Measurements from ENCODE around the gene ZNF407. TPM values are rescaled to one million over a fixed set of nuclear protein-coding genes. Genes with fewer than 3 reads are reported as not detected.
"Not testable (repeated sequence)": the region's sequence is repeated elsewhere in the genome, so short reads cannot be mapped to it uniquely, and the experiment has no call there.

ZNF407 gene
- total RNA-seq, 1 experiment from 2014 or later: 4.4 TPM

DNA sequence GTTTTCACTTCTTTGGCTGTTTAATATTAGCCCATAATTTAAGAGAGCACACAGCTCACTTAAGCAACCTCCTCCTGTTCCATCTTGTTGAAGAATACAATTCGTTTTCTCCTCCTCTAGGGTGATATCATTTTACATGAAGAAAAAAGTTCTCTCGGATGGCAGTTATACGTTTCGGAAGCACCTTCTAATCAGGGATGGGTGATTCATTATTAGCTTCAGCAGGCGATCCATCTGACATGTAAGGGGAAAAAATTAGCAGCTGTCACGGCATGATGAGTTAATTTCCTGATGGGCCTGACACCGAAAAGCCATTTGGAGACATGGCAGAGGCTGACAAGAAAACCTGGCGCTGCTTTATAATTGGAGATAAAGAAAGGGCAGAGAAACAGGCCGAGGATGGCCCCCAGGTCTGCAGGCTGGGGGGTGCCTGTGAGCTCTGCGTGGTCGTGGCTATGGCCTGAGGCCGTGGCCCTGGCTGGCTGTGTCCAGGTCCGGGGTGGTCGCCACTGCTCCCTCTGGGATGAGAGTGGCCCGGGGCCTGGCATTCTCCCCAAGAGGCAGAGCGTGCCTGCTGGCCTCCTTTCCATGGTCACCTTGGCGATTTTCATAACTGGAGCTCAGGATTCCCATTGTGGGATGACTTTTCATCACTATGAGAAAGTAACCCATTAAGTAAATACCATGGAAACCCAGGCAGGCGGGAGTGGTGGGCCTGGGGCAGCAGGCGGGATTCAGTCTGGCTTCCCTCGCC is 471.2 kb downstream of the ZNF407 start:
- Histone ChIP-seq H3K27me3 (no peaks in the 10 kb centered on the region), H3K9me3 (no peaks in the 10 kb centered on the region), H3K4me3 (no peak overlapping the region), H3K36me3 (no peaks in the 10 kb centered on the region)
- DNase-seq: no peak

DNA sequence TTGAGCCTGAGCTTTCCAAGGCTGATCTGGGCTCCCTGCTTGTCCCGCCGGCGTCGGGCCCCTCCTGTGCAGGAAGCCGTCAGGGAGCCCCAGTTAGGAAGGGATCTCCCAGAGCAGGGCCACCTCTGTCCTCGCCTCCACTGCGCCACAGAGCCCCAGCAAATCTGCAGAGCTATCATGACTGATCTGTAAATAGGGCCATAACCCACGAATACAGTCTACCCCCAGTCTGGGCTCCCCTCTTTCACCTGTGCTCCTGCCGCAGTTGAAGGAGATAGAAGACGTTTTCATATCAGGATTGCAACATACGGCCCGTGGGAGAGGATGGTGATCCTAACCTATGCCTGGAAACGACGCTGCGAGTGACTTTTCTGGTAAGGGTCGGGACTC is 472.6 kb downstream of the ZNF407 start:
- H3K36me3 ChIP-seq: no peaks in the 10 kb centered on the region
- no peak for DNase-seq
- H3K9me3 ChIP-seq: no peaks in the 10 kb centered on the region
- H3K4me3 ChIP-seq: no peak overlapping the region
- H3K27me3 ChIP-seq: no peaks in the 10 kb centered on the region

DNA sequence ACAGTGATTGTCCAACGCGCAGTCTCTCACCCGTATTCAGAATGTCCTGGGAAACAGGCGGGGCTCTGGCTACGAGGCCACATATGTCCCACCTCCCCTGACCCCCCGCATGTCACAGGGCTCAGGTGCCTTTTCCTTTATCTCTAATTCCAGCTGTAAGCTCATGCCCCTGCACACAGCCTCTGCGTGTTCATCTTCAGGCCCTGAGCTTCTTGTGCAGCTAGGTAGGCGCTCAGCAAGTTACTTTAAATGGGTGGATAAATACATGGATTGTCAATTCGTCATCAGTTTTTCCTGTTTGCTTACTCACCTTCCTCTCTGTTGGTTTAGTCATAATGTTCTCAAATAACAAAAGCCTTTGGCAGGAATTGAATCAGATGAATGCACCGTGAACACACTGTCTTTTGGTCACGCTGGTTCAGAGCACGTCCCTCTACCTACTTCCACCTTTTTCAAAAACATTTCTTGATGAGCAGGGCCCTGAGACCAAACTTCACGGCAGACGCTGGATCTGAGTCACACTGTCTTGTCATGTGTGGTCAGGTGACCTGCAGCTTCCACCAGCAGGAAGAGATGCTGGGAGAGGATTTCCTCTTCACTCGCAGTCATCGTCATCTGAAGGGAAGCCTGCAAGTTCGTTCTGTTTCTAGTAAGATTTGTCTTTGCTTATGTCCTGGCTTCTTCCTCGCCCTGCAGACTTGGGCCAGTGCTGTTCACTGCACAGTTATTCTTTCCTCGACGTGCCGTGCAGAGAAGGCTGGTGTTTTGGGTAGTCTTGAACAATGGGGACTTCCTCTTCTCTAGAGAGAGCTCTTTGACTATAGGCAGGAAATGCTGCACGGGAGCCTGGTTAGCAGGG is 473.2 kb downstream of the ZNF407 start:
- DNase-seq: peak; percentile 24
- H3K27me3 ChIP-seq: no peaks in the 10 kb centered on the region
- H3K36me3 ChIP-seq: no peaks in the 10 kb centered on the region
- H3K9me3 ChIP-seq: no peaks in the 10 kb centered on the region
- H3K4me3 ChIP-seq: no peak overlapping the region

DNA sequence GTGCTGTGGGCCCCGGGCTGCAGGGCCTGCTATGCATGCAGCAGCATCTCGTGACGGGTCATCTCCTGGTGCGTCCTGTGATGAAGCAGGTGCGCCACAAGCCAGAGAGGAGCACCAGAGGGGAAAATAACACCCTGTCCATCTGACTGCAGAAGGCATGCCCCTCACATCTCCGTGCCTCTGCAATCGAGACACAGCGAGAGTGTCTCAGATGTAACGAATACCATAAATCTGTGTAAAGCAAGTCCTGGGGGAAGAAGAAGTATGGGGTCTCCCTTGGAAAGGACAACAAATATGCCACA is 473.8 kb downstream of the ZNF407 start:
- no peaks in the 10 kb centered on the region for H3K9me3 ChIP-seq
- H3K27me3 ChIP-seq: no peaks in the 10 kb centered on the region

DNA sequence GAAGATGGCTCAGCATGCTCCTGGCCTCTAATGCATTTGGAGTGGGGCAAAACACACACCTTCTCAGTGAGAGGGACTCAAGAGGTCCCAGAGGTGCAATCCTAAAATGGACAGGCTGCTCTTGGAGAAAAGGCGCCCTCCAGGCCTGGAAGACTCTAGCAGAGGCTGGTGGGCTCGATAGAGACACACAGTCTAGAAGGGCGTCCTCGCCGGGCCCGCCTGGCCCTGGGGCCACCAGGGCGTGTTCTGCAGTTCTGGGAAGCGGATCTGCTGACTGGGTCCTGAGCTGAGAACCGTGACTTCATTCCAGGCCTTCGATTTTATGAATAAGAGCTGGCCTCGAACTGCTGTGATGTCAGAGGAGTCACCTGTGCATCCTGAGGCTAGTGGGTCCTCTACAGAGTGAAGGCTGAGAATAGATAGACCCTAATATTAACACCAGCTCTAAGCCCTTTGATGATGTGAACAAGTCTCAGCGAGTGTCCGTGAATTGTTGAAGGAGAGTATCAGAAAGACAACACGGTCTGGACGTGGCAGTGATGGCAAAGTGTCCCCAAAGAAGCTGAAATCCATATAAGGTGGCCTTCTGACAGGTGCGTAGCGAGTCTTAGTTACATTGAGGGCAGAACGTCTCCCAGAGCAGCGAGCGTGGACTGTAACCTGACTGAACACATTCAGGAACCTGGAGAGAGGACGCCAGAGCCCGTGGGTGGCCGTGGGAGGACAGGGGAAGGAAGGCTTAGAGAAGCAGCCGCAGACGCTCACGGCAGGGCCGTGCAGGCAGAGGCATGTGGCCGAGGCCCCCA is 474.4 kb downstream of the ZNF407 start:
- H3K27me3 ChIP-seq: no peaks in the 10 kb centered on the region
- no peaks in the 10 kb centered on the region for H3K36me3 ChIP-seq
- H3K4me3 ChIP-seq: no peak overlapping the region
- H3K9me3 ChIP-seq: no peaks in the 10 kb centered on the region
- no peak for DNase-seq

More for the DNA sequence above, 473.8 kb downstream of the ZNF407 start:
- no peak overlapping the region for H3K4me3 ChIP-seq
- DNase-seq: no peak
- no peaks in the 10 kb centered on the region for H3K36me3 ChIP-seq

DNA sequence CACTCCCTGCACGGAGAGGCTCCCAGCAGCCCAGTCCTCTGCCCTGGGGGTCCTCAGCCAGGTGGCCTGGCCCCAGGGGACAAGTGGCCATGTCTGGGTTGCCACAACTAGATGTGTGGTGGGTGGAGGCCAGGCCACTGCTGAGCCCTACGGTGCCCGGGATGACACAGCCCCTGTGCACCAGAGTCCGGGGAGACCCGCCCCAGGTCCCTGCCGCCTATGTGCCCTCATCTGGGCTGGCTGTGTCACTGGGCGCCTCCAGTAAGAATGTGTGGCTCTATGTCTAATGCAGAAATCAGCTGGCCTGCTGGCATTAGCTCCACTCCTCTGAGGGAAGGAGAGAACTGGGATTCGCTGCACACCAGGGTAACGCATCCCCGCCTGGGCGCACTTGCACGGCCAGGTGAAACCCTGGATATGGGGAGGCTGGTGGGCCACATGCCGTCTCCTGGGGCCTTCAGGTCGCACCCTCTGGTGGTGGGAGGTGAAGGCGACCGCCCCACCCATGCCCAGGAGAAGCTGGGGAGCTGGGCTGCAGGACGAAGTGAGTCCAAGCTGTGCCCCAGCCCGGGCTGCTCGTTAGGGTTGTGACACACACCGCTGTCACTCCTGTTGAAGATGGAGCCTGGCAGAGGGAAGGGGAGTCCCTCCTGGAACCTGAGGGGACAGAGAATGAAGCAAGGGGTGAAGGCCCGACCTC is 475.2 kb downstream of the ZNF407 start:
- Histone ChIP-seq H3K36me3 (no peaks in the 10 kb centered on the region), H3K9me3 (0 out of 2 replicates have a peak, but pooled peaks cover under 1% of the 10 kb centered on the region), H3K27me3 (no peaks in the 10 kb centered on the region), H3K4me3 (no peak overlapping the region)
- DNase-seq: no peak

DNA sequence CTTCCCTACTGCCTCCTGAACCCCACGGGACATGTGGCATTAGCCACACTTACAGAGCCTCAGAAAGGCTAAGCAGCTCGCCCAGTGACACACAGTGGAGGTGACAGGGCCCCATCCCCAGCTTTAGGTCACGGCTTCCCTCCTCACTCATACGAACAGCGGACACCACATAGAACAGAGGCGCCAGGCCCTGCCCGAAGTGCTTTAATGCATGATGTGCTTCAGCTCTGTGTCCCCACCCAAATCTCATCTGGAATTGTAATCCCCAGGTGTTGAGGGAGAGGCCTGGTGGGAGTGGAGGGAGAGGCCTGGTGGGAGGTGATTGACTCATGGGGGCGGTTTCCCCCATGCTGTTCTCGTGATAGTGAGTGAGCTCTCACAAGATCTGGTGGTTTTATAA is 476.0 kb downstream of the ZNF407 start:
- Histone ChIP-seq H3K9me3 (peaks cover 3% of the 10 kb centered on the region; the same call in 1 of the 2 replicates), H3K4me3 (no peak overlapping the region), H3K36me3 (no peaks in the 10 kb centered on the region), H3K27me3 (no peaks in the 10 kb centered on the region)
- DNase-seq: no peak

DNA sequence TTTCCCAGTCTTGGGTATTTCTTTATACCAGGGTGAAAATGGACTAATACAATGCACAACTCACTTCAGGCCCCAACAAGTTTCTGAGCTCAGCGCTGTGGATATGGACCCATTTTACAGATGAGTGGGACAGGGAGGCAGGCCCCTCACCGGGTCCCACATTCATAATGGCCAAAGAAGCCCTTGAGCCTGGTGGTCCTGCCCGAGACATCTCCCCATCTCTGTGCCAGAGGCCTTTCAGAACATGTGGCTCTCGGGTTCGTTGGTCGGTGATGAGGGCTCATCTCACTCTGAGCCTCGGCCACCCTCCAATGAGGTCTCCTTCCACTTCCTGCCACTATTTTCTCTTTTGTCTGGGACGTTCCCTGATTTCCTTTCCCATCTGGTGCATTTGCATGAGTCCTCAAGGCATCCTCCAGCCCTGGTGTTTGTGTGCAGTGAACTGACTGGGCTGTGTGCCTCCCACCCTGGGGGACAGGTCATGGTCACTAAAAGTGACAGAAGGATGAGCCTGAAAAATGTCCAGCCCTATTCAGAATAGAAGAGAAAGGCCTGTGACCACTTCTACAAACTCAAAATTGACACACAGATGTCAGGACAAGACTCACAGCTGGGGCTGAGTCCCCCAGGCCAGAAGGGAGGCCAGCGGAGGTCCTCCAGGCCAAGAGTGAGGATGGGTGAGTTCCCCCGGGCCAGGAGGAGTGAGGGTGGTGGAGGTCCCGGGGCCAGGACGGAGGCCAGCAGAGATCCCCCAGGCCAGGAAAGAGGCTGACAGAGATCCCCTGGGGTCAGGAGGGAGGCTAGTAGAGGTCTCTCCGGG is 476.7 kb downstream of the ZNF407 start:
- Histone ChIP-seq H3K4me3 (no peak overlapping the region), H3K9me3 (peaks cover 3% of the 10 kb centered on the region; the same call in 1 of the 2 replicates), H3K27me3 (no peaks in the 10 kb centered on the region), H3K36me3 (no peaks in the 10 kb centered on the region)
- no peak for DNase-seq

DNA sequence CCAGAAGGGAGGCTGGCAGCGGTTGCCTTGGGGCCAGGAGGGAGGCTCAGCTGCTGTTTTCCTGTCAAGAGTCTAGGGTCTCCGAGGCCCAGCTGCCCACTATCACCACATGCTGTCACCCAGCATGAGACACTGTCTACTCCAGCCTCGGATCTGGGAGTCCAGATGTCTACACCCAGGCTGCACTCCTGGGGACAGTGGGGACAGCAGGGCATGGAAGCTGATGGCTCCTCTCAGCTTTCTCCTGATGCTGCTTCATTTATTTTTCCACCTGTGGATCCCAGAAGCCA is 477.3 kb downstream of the ZNF407 start:
- no peak for DNase-seq

DNA sequence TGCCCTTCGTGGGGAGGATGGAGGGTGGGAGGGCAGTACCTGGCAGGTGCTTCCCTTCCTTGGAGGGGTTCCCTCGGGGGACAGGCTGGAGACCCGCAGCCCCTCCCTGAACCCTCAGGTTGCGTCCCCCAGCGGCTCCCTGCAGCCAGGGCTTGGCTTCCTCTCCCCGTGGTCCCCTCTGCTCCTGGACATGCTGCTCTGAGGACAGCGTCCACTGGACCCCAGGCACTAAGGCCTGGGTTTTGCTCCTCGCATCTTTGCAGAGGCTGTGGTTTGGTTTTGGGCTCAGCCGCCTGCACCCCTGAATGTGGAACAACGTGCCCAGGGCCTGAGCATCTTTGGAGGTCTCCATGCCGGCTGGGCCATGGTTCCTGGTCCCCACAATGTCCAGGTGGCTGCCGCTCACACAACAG is 477.8 kb downstream of the ZNF407 start:
- H3K9me3 ChIP-seq: peaks cover 3% of the 10 kb centered on the region; the same call in 1 of the 2 replicates
- H3K27me3 ChIP-seq: no peaks in the 10 kb centered on the region
- H3K4me3 ChIP-seq: no peak overlapping the region
- DNase-seq: no peak
- no peaks in the 10 kb centered on the region for H3K36me3 ChIP-seq

More for the DNA sequence above, 477.3 kb downstream of the ZNF407 start:
- H3K9me3 ChIP-seq: peaks cover 3% of the 10 kb centered on the region; the same call in 1 of the 2 replicates
- H3K27me3 ChIP-seq: no peaks in the 10 kb centered on the region
- no peaks in the 10 kb centered on the region for H3K36me3 ChIP-seq
- no peak overlapping the region for H3K4me3 ChIP-seq

DNA sequence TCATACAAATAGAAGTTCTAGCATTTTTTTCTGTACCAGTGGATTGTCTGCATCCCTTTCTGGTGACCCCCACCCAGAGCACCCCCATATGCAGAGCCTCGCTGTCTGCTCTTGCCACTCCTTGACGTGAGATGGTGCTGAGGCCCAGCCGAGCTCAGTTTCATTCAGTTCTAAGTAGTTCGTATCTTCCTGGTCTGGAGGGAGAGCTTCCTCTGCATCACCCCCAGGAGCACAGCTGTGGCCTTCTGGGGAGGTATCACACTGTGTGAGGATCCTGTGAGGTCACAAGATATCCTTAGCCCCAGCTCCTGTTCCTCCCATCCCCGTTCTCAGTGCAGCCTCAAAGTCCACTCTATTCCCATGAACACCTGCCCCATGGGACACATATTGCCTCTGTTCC is 478.6 kb downstream of the ZNF407 start:
- H3K36me3 ChIP-seq: no peaks in the 10 kb centered on the region
- no peak for DNase-seq
- no peaks in the 10 kb centered on the region for H3K27me3 ChIP-seq
- H3K4me3 ChIP-seq: no peak overlapping the region
- H3K9me3 ChIP-seq: peaks cover 3% of the 10 kb centered on the region; the same call in 1 of the 2 replicates

DNA sequence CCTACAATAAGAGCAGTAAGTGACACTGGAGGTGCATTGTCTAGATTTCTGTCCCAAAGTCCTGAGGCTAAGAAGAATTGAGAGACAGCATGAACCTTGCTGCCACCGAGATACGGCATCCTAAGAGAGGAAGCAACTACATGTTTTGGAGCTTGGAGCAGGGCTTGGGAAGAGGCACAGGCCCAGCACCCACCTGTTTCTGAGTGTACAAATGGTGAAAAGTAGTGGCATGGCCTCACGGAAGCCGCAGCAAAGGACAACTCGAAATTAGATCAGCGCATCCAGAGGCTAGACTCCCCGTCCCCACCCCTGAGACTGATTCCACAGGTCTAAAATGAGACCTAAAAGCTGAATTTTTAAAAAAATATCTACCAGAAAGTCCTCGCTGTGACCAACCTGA is 483.8 kb downstream of the ZNF407 start:
- no peak for DNase-seq
- H3K4me3 ChIP-seq: no peak overlapping the region
- H3K36me3 ChIP-seq: no peaks in the 10 kb centered on the region
- H3K9me3 ChIP-seq: peaks cover 3% of the 10 kb centered on the region; the same call in 1 of the 2 replicates
- H3K27me3 ChIP-seq: no peaks in the 10 kb centered on the region

DNA sequence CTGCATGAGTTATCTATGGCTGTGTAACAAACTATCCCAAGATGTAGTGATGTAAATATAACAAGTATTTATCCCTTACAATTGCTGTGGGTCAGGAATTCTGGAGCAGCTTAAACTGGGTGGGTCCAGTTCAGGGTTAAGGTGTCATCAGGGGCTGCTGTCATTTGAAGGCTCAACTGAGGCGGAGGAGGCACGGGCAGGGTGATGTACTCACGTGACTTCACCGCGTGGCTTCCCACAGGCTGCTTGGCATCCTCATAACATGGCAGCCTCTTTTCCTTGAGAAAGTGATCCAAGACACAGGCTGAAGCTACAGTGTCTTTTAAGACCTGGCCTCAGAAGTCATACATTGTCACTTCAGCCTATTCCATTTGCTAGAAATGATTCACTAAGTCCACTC is 485.5 kb downstream of the ZNF407 start:
- no peak overlapping the region for H3K4me3 ChIP-seq
- no peak for DNase-seq
- H3K36me3 ChIP-seq: no peaks in the 10 kb centered on the region
- no peaks in the 10 kb centered on the region; the same call in 1 of the 2 replicates for H3K9me3 ChIP-seq
- H3K27me3 ChIP-seq: no peaks in the 10 kb centered on the region

DNA sequence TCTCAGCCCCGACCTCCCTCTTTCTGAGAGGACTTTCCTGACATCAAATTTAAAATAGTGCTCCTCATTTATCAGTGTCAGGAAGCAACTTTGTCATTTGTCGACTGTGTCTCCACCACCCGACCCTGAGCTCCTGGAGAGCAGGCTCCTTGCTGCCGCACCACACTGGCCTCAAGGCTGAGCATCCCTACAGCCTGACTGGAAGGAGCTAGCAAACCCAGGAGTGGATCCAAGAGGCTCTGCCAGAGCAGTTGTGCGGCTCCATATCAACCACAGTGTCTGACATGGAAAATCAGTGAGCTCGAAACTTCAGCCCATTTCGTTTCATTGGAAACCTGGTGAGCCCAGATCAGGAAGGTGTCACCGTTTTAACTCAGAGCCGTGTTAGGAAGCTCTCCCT is 486.1 kb downstream of the ZNF407 start:
- no peak for DNase-seq
- no peaks in the 10 kb centered on the region for H3K27me3 ChIP-seq
- H3K4me3 ChIP-seq: no peak overlapping the region
- no peaks in the 10 kb centered on the region for H3K36me3 ChIP-seq
- no peaks in the 10 kb centered on the region for H3K9me3 ChIP-seq

DNA sequence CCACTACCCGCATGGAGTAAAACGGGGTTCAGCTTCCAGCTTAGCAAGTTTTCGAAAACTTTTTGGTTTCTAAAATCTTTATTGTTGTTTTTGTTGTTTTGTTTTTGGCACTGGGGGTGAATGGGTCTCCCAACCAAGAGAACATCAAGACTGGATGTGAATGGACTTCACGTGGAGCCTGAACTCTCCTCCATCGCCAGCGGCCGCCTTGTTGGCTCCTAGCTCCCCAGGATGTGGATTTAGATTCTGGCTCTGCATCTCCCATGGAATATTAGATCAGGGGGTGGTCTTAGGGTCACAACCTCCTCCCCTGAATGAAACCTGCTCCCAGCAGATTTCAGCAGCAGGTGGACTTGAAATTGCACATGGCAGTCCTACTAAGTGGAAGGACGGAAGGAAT is 488.0 kb downstream of the ZNF407 start:
- not testable (repeated sequence) for H3K36me3 ChIP-seq, DNase-seq, H3K4me3 ChIP-seq, H3K27me3 ChIP-seq, H3K9me3 ChIP-seq

DNA sequence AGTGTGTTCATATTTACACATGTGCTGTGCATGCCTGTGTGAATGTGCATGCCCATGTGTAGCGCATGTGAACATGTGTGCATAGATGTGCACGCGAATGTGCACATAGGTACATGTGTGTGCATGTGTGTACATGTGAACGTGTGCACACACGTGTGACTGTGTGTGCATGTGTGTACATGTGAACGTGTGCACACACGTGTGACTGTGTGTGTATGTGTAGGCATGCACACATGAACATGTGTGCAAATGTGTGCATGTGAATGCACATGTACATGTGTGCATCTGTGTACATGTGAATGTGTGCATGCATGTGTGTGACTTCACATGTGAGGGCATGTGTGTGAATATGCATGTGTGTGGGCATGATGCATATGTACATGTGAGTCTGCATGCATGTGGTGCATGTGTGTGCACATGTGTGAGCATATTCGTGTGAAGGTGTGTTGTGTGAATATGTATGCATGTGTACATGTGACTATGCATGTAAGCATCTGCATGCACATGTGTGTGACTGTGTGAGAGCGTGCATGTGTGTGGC is 488.9 kb downstream of the ZNF407 start:
- H3K9me3 ChIP-seq: no peaks in the 10 kb centered on the region
- no peak for DNase-seq

More for the DNA sequence above, 488.9 kb downstream of the ZNF407 start:
- Histone ChIP-seq H3K4me3 (no peak overlapping the region), H3K36me3 (no peaks in the 10 kb centered on the region), H3K27me3 (no peaks in the 10 kb centered on the region)
